IMR-90 (cell line): ENCODE measurements around the gene AHI1. TPM values are rescaled to one million over a fixed set of nuclear protein-coding genes. Genes with fewer than 3 reads are reported as not detected.

Experiments used
- ATAC-seq: fragments of 200-7000 bp; cut with Tn5 transposase; 2 replicates; pipeline ENCODE4 v1.9.1; 2020; ENCODE audit warnings: low read depth, mild to moderate bottlenecking, moderate library complexity
- BruUV-seq: library from RNA; stranded (reverse); fragments of 400-500 nt; replicated peaks from 2 replicates; lab custom pipeline; 2021; lab: Mats Ljungman, UMichigan
- CTCF ChIA-PET: fragments of 300-600 bp; formaldehyde crosslinking; extraction: SDS; loops from one replicate; lab custom pipeline; 2021; ENCODE audit warnings: antibody characterized with exemption; lab: Yijun Ruan, JAX
- POLR2A ChIA-PET: fragments of 300-600 bp; sonication (Branson Sonifier 250); formaldehyde crosslinking; loops from one replicate; lab custom pipeline; 2022; ENCODE audit warnings: antibody characterized with exemption; ENCODE audit not compliant: unreplicated experiment; lab: Charles Lee
- DNase-seq: peaks from one replicate; pipeline ENCODE4 v3.0.0; 2013
- H2AFZ ChIP-seq: replicated peaks from 2 replicates; pipeline ENCODE3; 2013; ENCODE audit warnings: low read length, mild to moderate bottlenecking; ENCODE audit not compliant: poor library complexity
- H2AK5ac ChIP-seq: 2 replicates; pipeline ENCODE4 v1.6.1; 2013; ENCODE audit warnings: low read depth, low read length, inconsistent platforms
- H2AK9ac ChIP-seq: replicated peaks from 2 replicates; pipeline ENCODE3; 2013; ENCODE audit warnings: mild to moderate bottlenecking, low read depth, low read length, moderate library complexity; ENCODE audit not compliant: poor library complexity
- H2BK120ac ChIP-seq: 2 replicates; pipeline ENCODE4 v1.6.1; 2013; ENCODE audit warnings: low read depth, low read length, inconsistent platforms
- H2BK15ac ChIP-seq: 3 replicates; pipeline ENCODE4 v1.6.1; 2013; ENCODE audit warnings: low read depth, low read length, inconsistent platforms
- H2BK20ac ChIP-seq: 2 replicates; pipeline ENCODE4 v1.6.1; 2013; ENCODE audit warnings: low read depth, mild to moderate bottlenecking, inconsistent platforms, low read length, moderate library complexity
- H2BK5ac ChIP-seq: 2 replicates; pipeline ENCODE4 v1.6.1; 2013; ENCODE audit warnings: mild to moderate bottlenecking, low read depth, low read length, inconsistent platforms; ENCODE audit not compliant: poor library complexity, severe bottlenecking
- H3K14ac ChIP-seq: replicated peaks from 2 replicates; pipeline ENCODE4 v1.6.1; 2013; ENCODE audit warnings: low read depth, low read length, inconsistent platforms
- H3K18ac ChIP-seq: 2 replicates; pipeline ENCODE4 v1.6.1; 2013; ENCODE audit warnings: low read depth, low read length, control low read depth
- H3K23ac ChIP-seq: 2 replicates; pipeline ENCODE4 v1.6.1; 2013; ENCODE audit warnings: low read depth, low read length, inconsistent platforms
- H3K27ac ChIP-seq: 2 replicates; pipeline ENCODE4 v1.5.1; 2013; ENCODE audit warnings: mild to moderate bottlenecking, control low read depth, low read length; ENCODE audit not compliant: insufficient read depth
- H3K27me3 ChIP-seq: 2 replicates; pipeline ENCODE4 v1.6.1; 2013; ENCODE audit warnings: low read length; ENCODE audit not compliant: control insufficient read depth, insufficient read depth
- H3K36me3 ChIP-seq: 2 replicates; pipeline ENCODE4 v1.6.1; 2013; ENCODE audit warnings: low read length, mixed read lengths; ENCODE audit not compliant: control insufficient read depth, insufficient read depth
- H3K4ac ChIP-seq: 2 replicates; pipeline ENCODE4 v1.6.1; 2013; ENCODE audit warnings: low read depth, low read length, inconsistent platforms
- H3K4me1 ChIP-seq: 2 replicates; pipeline ENCODE4 v1.6.1; 2013; ENCODE audit warnings: low read length, mixed read lengths; ENCODE audit not compliant: control insufficient read depth, insufficient read depth
- H3K4me2 ChIP-seq: 2 replicates; pipeline ENCODE4 v1.6.1; 2013; ENCODE audit warnings: low read depth, mild to moderate bottlenecking, control low read depth, low read length, moderate library complexity
- H3K4me3 ChIP-seq: 2 replicates; pipeline ENCODE4 v1.5.1; 2013; ENCODE audit warnings: low read depth, mild to moderate bottlenecking, control low read depth, low read length, moderate library complexity; ENCODE audit not compliant: insufficient read depth
- H3K56ac ChIP-seq: 2 replicates; pipeline ENCODE4 v1.6.1; 2013; ENCODE audit warnings: low read length, inconsistent platforms; ENCODE audit not compliant: insufficient read depth; ENCODE audit errors: extremely low read depth
- H3K79me1 ChIP-seq, 2 experiments: 2 replicates each; pipeline ENCODE4 v1.6.1; 2013; ENCODE audit warnings: low read length in 2 of 2, inconsistent platforms in 1 of 2, low read depth in 1 of 2
- H3K9ac ChIP-seq: 2 replicates; pipeline ENCODE4 v1.6.1; 2013; ENCODE audit warnings: low read depth, low read length, control low read depth
- H3K9me1 ChIP-seq: 2 replicates; pipeline ENCODE4 v1.6.1; 2013; ENCODE audit warnings: low read length, inconsistent platforms; ENCODE audit not compliant: insufficient read depth
- H3K9me3 ChIP-seq: 2 replicates; pipeline ENCODE4 v1.6.1; 2013; ENCODE audit warnings: low read length; ENCODE audit not compliant: control insufficient read depth, insufficient read depth
- H4K20me1 ChIP-seq: 2 replicates; pipeline ENCODE4 v1.6.1; 2013; ENCODE audit warnings: low read length, inconsistent platforms; ENCODE audit not compliant: insufficient read depth
- H4K5ac ChIP-seq: 2 replicates; pipeline ENCODE4 v1.6.1; 2013; ENCODE audit warnings: mild to moderate bottlenecking, low read depth, low read length, control low read depth
- H4K8ac ChIP-seq, 2 experiments: 2 replicates each; pipeline ENCODE4 v1.6.1; 2013; ENCODE audit warnings: low read depth in 2 of 2, low read length in 2 of 2, control low read depth in 1 of 2, inconsistent platforms in 1 of 2
- H4K91ac ChIP-seq: 2 replicates; pipeline ENCODE4 v1.6.1; 2013; ENCODE audit warnings: low read depth, low read length, inconsistent platforms; ENCODE audit not compliant: insufficient read depth
- BHLHE40 ChIP-seq: fragments of 150-350 bp; IDR thresholded peaks from 2 replicates; pipeline ENCODE4 v1.6.1; 2016; ENCODE audit warnings: mild to moderate bottlenecking, low read depth, low read length
- ELK1 ChIP-seq: fragments of 150-350 bp; IDR thresholded peaks from 2 replicates; pipeline ENCODE4 v1.6.1; 2016; ENCODE audit warnings: low read depth, mild to moderate bottlenecking, low read length, moderate library complexity, borderline replicate concordance
- MAFK ChIP-seq: IDR thresholded peaks from 2 replicates; pipeline ENCODE4 v1.6.1; 2012; ENCODE audit warnings: low read depth, low read length, improper control_type of control experiment
- MAZ ChIP-seq: IDR thresholded peaks from 2 replicates; pipeline ENCODE4 v1.6.1; 2012; ENCODE audit warnings: low read depth, mild to moderate bottlenecking, low read length, improper control_type of control experiment, moderate library complexity, borderline replicate concordance
- NFE2L2 ChIP-seq: fragments of 150-350 bp; IDR thresholded peaks from 2 replicates; pipeline ENCODE4 v1.6.1; 2016; ENCODE audit warnings: low read depth, mild to moderate bottlenecking, low read length
- RCOR1 ChIP-seq: IDR thresholded peaks from 2 replicates; pipeline ENCODE4 v1.6.1; 2012; ENCODE audit warnings: mild to moderate bottlenecking, low read length, improper control_type of control experiment; ENCODE audit not compliant: insufficient replicate concordance
- RFX5 ChIP-seq: IDR thresholded peaks from 2 replicates; pipeline ENCODE4 v1.8.0; 2012; ENCODE audit warnings: low read depth, mild to moderate bottlenecking, low read length, moderate library complexity
- SMC3 ChIP-seq: fragments of 150-350 bp; IDR thresholded peaks from 2 replicates; pipeline ENCODE4 v1.6.1; 2016; ENCODE audit warnings: low read depth, mild to moderate bottlenecking, antibody characterized with exemption, low read length, moderate library complexity
- WGBS, 2 experiments: methylation state at CpG; one replicate each; pipeline versions ENCODE4 v1.1.5 to v1.1.7; 2013; ENCODE audit warnings: missing lambda C conversion rate in 2 of 2; ENCODE audit not compliant: insufficient read length in 1 of 2; ENCODE audit errors: extremely low coverage in 2 of 2; 5-methylcytosine and 5-hydroxymethylcytosine counted together
- dilution Hi-C: fragments of 300-500 bp; cut with HindIII; formaldehyde crosslinking; loops from one replicate; pipeline ENCODE4 v1.14.3; 2018; ENCODE audit warnings: low sequenced_read_pairs; ENCODE audit not compliant: unreplicated experiment
- in situ Hi-C: fragments of 300-500 bp; cut with MboI; formaldehyde crosslinking; loops from 3 replicates; pipeline ENCODE4 v1.14.3; 2019; ENCODE audit warnings: low sequenced_read_pairs, inconsistent platforms, mixed read lengths
- intact Hi-C: fragments of 100-400 bp; cut with micrococcal nuclease; formaldehyde crosslinking; loops from 2 replicates; pipeline ENCODE4 v1.10.0; 2022
- polyA plus RNA-seq, 3 experiments: library from polyadenylated mRNA; depleted of rRNA; stranded (reverse); fragments of >200 nt; gene quantifications; 2 replicates each; pipeline ENCODE4 v1.2.3, GENCODE V29; 2012; ENCODE audit warnings: low replicate concordance in 1 of 3
- total RNA-seq: library from RNA; depleted of rRNA; stranded (reverse); fragments of >200 nt; gene quantifications from 2 replicates; pipeline ENCODE4 v1.2.3, GENCODE V29; 2012

AHI1 gene
- total and polyA plus RNA-seq, 2 of the 4 experiments (the other 2 are of a cell fraction): 9.5 to 19.4 TPM

- ChIA-PET CTCF (interaction anchor here (0.6 to 0.7 kb wide), 2 partner anchors 103 to 276 kb away, joined by 3 read pairs; no protein-coding TSS in a partner anchor), POLR2A (no interaction called here)
- Histone ChIP-seq H3K23ac (no peak overlapping the region), H2BK20ac (no peak overlapping the region), H2AFZ (no peak overlapping the region), H2AK5ac (no peak overlapping the region), H3K27ac (no peak overlapping the region), H3K18ac (no peak overlapping the region), H4K20me1 (no peaks in the 10 kb centered on the region), H4K5ac (no peak overlapping the region), H3K9me1 (no peaks in the 10 kb centered on the region), H3K79me1 (no peaks in the 10 kb centered on the region), H2AK9ac (no peak overlapping the region), H2BK15ac (peak overlapping the region; percentile 55; the same call in 2 of the 3 replicates), H3K36me3 (no peaks in the 10 kb centered on the region), H3K4me1 (peaks cover 2% of the 10 kb centered on the region; the same call in 1 of the 2 replicates), H4K91ac (no peak overlapping the region; the same call in 1 of the 2 replicates), H3K9me3 (no peaks in the 10 kb centered on the region), H3K4ac (no peak overlapping the region), H3K56ac (no peak overlapping the region), H2BK5ac (no peak overlapping the region), H3K4me3 (no peak overlapping the region), H3K4me2 (no peak overlapping the region), H3K14ac (no peak overlapping the region), H4K8ac (0 out of 4 replicates have a peak overlapping the region, but pooled peaks of 1 of the 2 experiments have one; percentile 10), H3K9ac (no peak overlapping the region), H2BK120ac (no peak overlapping the region), H3K27me3 (no peaks in the 10 kb centered on the region)
- DNase-seq: no peak
- TF ChIP-seq RFX5: no peak
- TF ChIP-seq RCOR1: no peak
- TF ChIP-seq MAFK: no peak
- no peak for TF ChIP-seq SMC3
- TF ChIP-seq MAZ: no peak
- TF ChIP-seq BHLHE40: no peak
- TF ChIP-seq NFE2L2: no peak
- TF ChIP-seq ELK1: no peak
- intact Hi-C loops: loop anchor here (5.0 kb wide), 1 partner anchor 347 kb away; the partner anchor contains the start of gene PDE7B
- no CpG with 5 or more reads among the region's 3 CpGs for WGBS, 2 experiments
- dilution Hi-C loops: no loop called here
- in situ Hi-C loops: no loop called here
- no peak for ATAC-seq
- BruUV-seq: no TSS peak
These were observed 7.7 kb upstream of the AHI1 start for GRCh38 chr6:135505222-135505621.
